Activated CD4-positive, alpha-beta T cell treated with anti-CD3 and anti-CD28 coated beads for 36 hours (primary cell): ENCODE results near the gene CELF4. TPM values are rescaled to one million over a fixed set of nuclear protein-coding genes. Genes with fewer than 3 reads are reported as not detected.
"Not testable (repeated sequence)": the region's sequence is repeated elsewhere in the genome, so short reads cannot be mapped to it uniquely, and the experiment has no call there.

Source experiments
- ATAC-seq: fragments of 200-7000 bp; cut with Tn5 transposase; one replicate; pipeline ENCODE4 v1.10.0; 2021; ENCODE audit warnings: mild to moderate bottlenecking, moderate library complexity
- CTCF ChIA-PET: fragments of 350-600 bp; sonication (Branson Sonifier 250); formaldehyde crosslinking; loops from one replicate; lab custom pipeline; 2021; ENCODE audit warnings: antibody characterized with exemption; lab: Charles Lee
- POLR2A ChIA-PET: fragments of 350-600 bp; sonication (Branson Sonifier 250); formaldehyde crosslinking; loops from one replicate; lab custom pipeline; 2021; ENCODE audit warnings: antibody characterized with exemption, inconsistent platforms; lab: Charles Lee
- DNase-seq: peaks from one replicate; pipeline ENCODE4 v3.0.0-alpha.2; 2020
- H3K27ac Mint-ChIP-seq: one replicate; pipeline ENCODE4 v1.8.0; 2021; ENCODE audit warnings: mixed read lengths
- H3K27me3 Mint-ChIP-seq: one replicate; pipeline ENCODE4 v1.8.0; 2021; ENCODE audit warnings: mixed read lengths
- H3K36me3 Mint-ChIP-seq: one replicate; pipeline ENCODE4 v1.8.0; 2021; ENCODE audit warnings: low read depth, mixed read lengths
- H3K4me1 Mint-ChIP-seq: one replicate; pipeline ENCODE4 v1.8.0; 2021; ENCODE audit warnings: mixed read lengths
- H3K4me3 Mint-ChIP-seq: one replicate; pipeline ENCODE4 v1.8.0; 2021; ENCODE audit warnings: mild to moderate bottlenecking, moderate library complexity, mixed read lengths
- H3K9me3 Mint-ChIP-seq: one replicate; pipeline ENCODE4 v1.8.0; 2021; ENCODE audit warnings: low read depth, mixed read lengths
- intact Hi-C, 2 experiments: fragments of 100-400 bp; cut with DNase I in 1 of 2; cut with micrococcal nuclease in 1 of 2; formaldehyde crosslinking; loops; one replicate each; pipeline versions ENCODE4 v1.14.2 to v1.15.1; 2022 to 2024; cut with DNase I, micrococcal nuclease
- total RNA-seq, 2 experiments: library from RNA; stranded (reverse); gene quantifications; one replicate each; pipeline ENCODE4 v1.2.3, GENCODE V29; 2021

CELF4 gene
- total RNA-seq, 2 experiments from 2014 or later, result not detected

GRCh38 chr18:37473195-37473840, 92.3 kb downstream of the CELF4 start:
- ATAC-seq, result no peak

GRCh38 chr18:37471637-37472036, 94.0 kb downstream of the CELF4 start:
- Mint-ChIP-seq H3K4me1 (no peaks in the 10 kb centered on the region), H3K4me3 (no peak overlapping the region), H3K27ac (no peak overlapping the region), H3K36me3 (no peaks in the 10 kb centered on the region), H3K9me3 (no peaks in the 10 kb centered on the region), H3K27me3 (no peaks in the 10 kb centered on the region)
- intact Hi-C loops, result loop anchor here in 1 of 2 experiments (2.0 to 10.0 kb wide), 2 partner anchors 21 to 527 kb away; no protein-coding TSS in a partner anchor
- no peak for DNase-seq
- ChIA-PET POLR2A (no interaction called here), CTCF (no interaction called here)
- no peak for ATAC-seq

More at GRCh38 chr18:37473195-37473840, 92.3 kb downstream of the CELF4 start:
- no peaks in the 10 kb centered on the region for H3K9me3 Mint-ChIP-seq
- no peak overlapping the region for H3K27ac Mint-ChIP-seq
- H3K36me3 Mint-ChIP-seq, result no peaks in the 10 kb centered on the region
- intact Hi-C loops, result loop anchor here in 1 of 2 experiments (10.0 kb wide), 1 partner anchor 529 kb away; no protein-coding TSS in a partner anchor
- POLR2A ChIA-PET, result no interaction called here
- no peaks in the 10 kb centered on the region for H3K4me1 Mint-ChIP-seq
- peaks cover under 1% of the 10 kb centered on the region for H3K27me3 Mint-ChIP-seq
- CTCF ChIA-PET, result interaction anchor here (0.6 kb wide), 1 partner anchor 87 kb away, joined by 3 read pairs; no protein-coding TSS in a partner anchor
- no peak overlapping the region for H3K4me3 Mint-ChIP-seq
- DNase-seq, result no peak

- H3K4me3 Mint-ChIP-seq, result no peak overlapping the region
- H3K9me3 Mint-ChIP-seq, result no peaks in the 10 kb centered on the region
- ATAC-seq, result no peak
- POLR2A ChIA-PET, result no interaction called here
- CTCF ChIA-PET, result no interaction called here
- H3K36me3 Mint-ChIP-seq, result no peaks in the 10 kb centered on the region
- H3K4me1 Mint-ChIP-seq, result no peaks in the 10 kb centered on the region
- H3K27ac Mint-ChIP-seq, result no peak overlapping the region
- no peaks in the 10 kb centered on the region for H3K27me3 Mint-ChIP-seq
- intact Hi-C loops, result loop anchor here in 1 of 2 experiments (2.0 to 10.0 kb wide), 2 partner anchors 22 to 526 kb away; no protein-coding TSS in a partner anchor
- no peak for DNase-seq
Observed at GRCh38 chr18:37470986-37471385, 94.6 kb downstream of the CELF4 start.

GRCh38 chr18:37467002-37467662, 98.5 kb downstream of the CELF4 start:
- Mint-ChIP-seq H3K27ac (no peak overlapping the region), H3K4me1 (no peaks in the 10 kb centered on the region), H3K27me3 (peaks cover 2% of the 10 kb centered on the region), H3K36me3 (no peaks in the 10 kb centered on the region), H3K4me3 (no peak overlapping the region), H3K9me3 (no peaks in the 10 kb centered on the region)
- DNase-seq (no peak), ATAC-seq (no peak)
- ChIA-PET CTCF (no interaction called here), POLR2A (no interaction called here)
- intact Hi-C loops, result no loop called here

GRCh38 chr18:37465958-37466357, 99.6 kb downstream of the CELF4 start:
- no peak overlapping the region for H3K4me3 Mint-ChIP-seq
- intact Hi-C loops, result no loop called here
- DNase-seq (no peak), ATAC-seq (no peak)
- no peaks in the 10 kb centered on the region for H3K4me1 Mint-ChIP-seq
- no peak overlapping the region for H3K27ac Mint-ChIP-seq
- ChIA-PET CTCF (interaction anchor here (0.6 kb wide), 1 partner anchor 215 kb away, joined by 3 read pairs; no protein-coding TSS in a partner anchor), POLR2A (no interaction called here)
- H3K9me3 Mint-ChIP-seq, result no peaks in the 10 kb centered on the region
- H3K36me3 Mint-ChIP-seq, result no peaks in the 10 kb centered on the region
- H3K27me3 Mint-ChIP-seq, result peaks cover 2% of the 10 kb centered on the region

- DNase-seq (no peak), ATAC-seq (no peak)
- H3K27ac Mint-ChIP-seq, result no peak overlapping the region
- no peak overlapping the region for H3K4me3 Mint-ChIP-seq
- CTCF ChIA-PET, result no interaction called here
- intact Hi-C loops, result no loop called here
- POLR2A ChIA-PET, result no interaction called here
- no peaks in the 10 kb centered on the region for H3K9me3 Mint-ChIP-seq
- no peaks in the 10 kb centered on the region for H3K36me3 Mint-ChIP-seq
- H3K4me1 Mint-ChIP-seq, result no peaks in the 10 kb centered on the region
- peaks cover 2% of the 10 kb centered on the region for H3K27me3 Mint-ChIP-seq
Observed at GRCh38 chr18:37464257-37464656, 101.3 kb downstream of the CELF4 start.

GRCh38 chr18:37461329-37461728, 104.3 kb downstream of the CELF4 start:
- DNase-seq, H3K36me3 Mint-ChIP-seq, H3K27ac Mint-ChIP-seq, H3K27me3 Mint-ChIP-seq, H3K4me1 Mint-ChIP-seq, CTCF ChIA-PET, ATAC-seq, H3K9me3 Mint-ChIP-seq, POLR2A ChIA-PET, intact Hi-C loops, H3K4me3 Mint-ChIP-seq: not testable (repeated sequence)

GRCh38 chr18:37460604-37461003, 105.0 kb downstream of the CELF4 start:
- POLR2A ChIA-PET, result no interaction called here
- ATAC-seq, result no peak
- H3K9me3 Mint-ChIP-seq, result no peaks in the 10 kb centered on the region
- H3K4me1 Mint-ChIP-seq, result no peaks in the 10 kb centered on the region
- DNase-seq, result no peak
- peaks cover 2% of the 10 kb centered on the region for H3K27me3 Mint-ChIP-seq
- CTCF ChIA-PET, result no interaction called here
- H3K27ac Mint-ChIP-seq, result no peak overlapping the region
- no peak overlapping the region for H3K4me3 Mint-ChIP-seq
- intact Hi-C loops, result no loop called here
- no peaks in the 10 kb centered on the region for H3K36me3 Mint-ChIP-seq

GRCh38 chr18:37458697-37459096, 106.9 kb downstream of the CELF4 start:
- Mint-ChIP-seq H3K4me3 (no peak overlapping the region), H3K9me3 (no peaks in the 10 kb centered on the region), H3K36me3 (no peaks in the 10 kb centered on the region), H3K4me1 (no peaks in the 10 kb centered on the region), H3K27me3 (peaks cover 2% of the 10 kb centered on the region), H3K27ac (no peak overlapping the region)
- CTCF ChIA-PET, result no interaction called here
- POLR2A ChIA-PET, result no interaction called here
- intact Hi-C loops, result no loop called here
- no peak for DNase-seq
- ATAC-seq, result no peak

GRCh38 chr18:37457753-37458152, 107.8 kb downstream of the CELF4 start:
- H3K27me3 Mint-ChIP-seq, result peaks cover 2% of the 10 kb centered on the region
- intact Hi-C loops, result no loop called here
- no peaks in the 10 kb centered on the region for H3K36me3 Mint-ChIP-seq
- DNase-seq (no peak), ATAC-seq (no peak)
- no peaks in the 10 kb centered on the region for H3K9me3 Mint-ChIP-seq
- POLR2A ChIA-PET, result no interaction called here
- CTCF ChIA-PET, result no interaction called here
- no peak overlapping the region for H3K4me3 Mint-ChIP-seq
- H3K4me1 Mint-ChIP-seq, result no peaks in the 10 kb centered on the region
- no peak overlapping the region for H3K27ac Mint-ChIP-seq

GRCh38 chr18:37457341-37457740, 108.3 kb downstream of the CELF4 start:
- ChIA-PET POLR2A (no interaction called here), CTCF (no interaction called here)
- Mint-ChIP-seq H3K9me3 (no peaks in the 10 kb centered on the region), H3K36me3 (no peaks in the 10 kb centered on the region), H3K27ac (no peak overlapping the region), H3K27me3 (peaks cover under 1% of the 10 kb centered on the region), H3K4me3 (no peak overlapping the region), H3K4me1 (no peaks in the 10 kb centered on the region)
- intact Hi-C loops, result no loop called here
- no peak for DNase-seq
- ATAC-seq, result no peak

- ChIA-PET CTCF (no interaction called here), POLR2A (no interaction called here)
- Mint-ChIP-seq H3K27me3 (no peaks in the 10 kb centered on the region), H3K4me3 (no peak overlapping the region), H3K9me3 (no peaks in the 10 kb centered on the region), H3K4me1 (no peaks in the 10 kb centered on the region), H3K27ac (no peak overlapping the region), H3K36me3 (no peaks in the 10 kb centered on the region)
- ATAC-seq (no peak), DNase-seq (no peak)
- intact Hi-C loops, result no loop called here
Observed at GRCh38 chr18:37456873-37457272, 108.7 kb downstream of the CELF4 start.
